K562 (cell line): ENCODE data around the gene MMP17. TPM values are rescaled to one million over a fixed set of nuclear protein-coding genes. Genes with fewer than 3 reads are reported as not detected.

Source experiments
- ATAC-seq: fragments of 200-7000 bp; cut with Tn5 transposase; 3 replicates; pipeline ENCODE4 v1.9.1; 2020; ENCODE audit warnings: moderate library complexity
- BruUV-seq: library from RNA; stranded (reverse); fragments of 400-500 nt; replicated peaks from 2 replicates; lab custom pipeline; 2021; lab: Mats Ljungman, UMichigan
- CTCF ChIA-PET: fragments of 300-600 bp; formaldehyde crosslinking; extraction: SDS; loops from one replicate; lab custom pipeline; 2021; ENCODE audit warnings: low intra/inter-chr PET ratio; lab: Yijun Ruan, JAX
- POLR2A ChIA-PET: fragments of 300-600, 350-650 bp; sonication (Branson Sonifier 250); formaldehyde crosslinking; extraction: SDS; loops from one replicate; lab custom pipeline; 2021; ENCODE audit warnings: antibody characterized with exemption, inconsistent platforms; lab: Yijun Ruan, JAX
- DNase-seq, 4 experiments: peaks; one replicate each; pipeline versions ENCODE4 v3.0.0 to v3.0.0-alpha.2; 2011 to 2018; ENCODE audit warnings: low spot score in 3 of 4, mixed read lengths in 3 of 4; ENCODE audit errors: extremely low read depth in 1 of 4
- FAIRE-seq: peaks from 2 replicates; lab custom pipeline; 2011; peaks lifted over from hg19 to GRCh38; lab: Jason Lieb, UNC
- H2AFZ ChIP-seq: 2 replicates; pipeline ENCODE4 v1.6.0; 2011; ENCODE audit warnings: low read depth, low read length, control low read depth, inconsistent platforms
- H3K27ac ChIP-seq: fragments of 200-600 bp; 3 replicates; pipeline ENCODE4 v1.8.0; 2011; ENCODE audit warnings: low read depth, mild to moderate bottlenecking, control low read depth, inconsistent platforms, low read length, moderate library complexity, mixed read lengths; ENCODE audit errors: extremely low read depth
- H3K27me3 ChIP-seq, 2 experiments: fragments of 300-600 bp in 1 of 2; 2 replicates in 1 of 2; 3 replicates in 1 of 2; pipeline versions ENCODE4 v1.6.0 to v1.8.0; 2011; ENCODE audit warnings: inconsistent platforms in 2 of 2, low read length in 2 of 2, mild to moderate bottlenecking in 1 of 2, mixed read lengths in 1 of 2, moderate library complexity in 1 of 2; ENCODE audit not compliant: control insufficient read depth in 2 of 2, insufficient read depth in 2 of 2
- H3K36me3 ChIP-seq: fragments of 300-600 bp; 3 replicates; pipeline ENCODE4 v1.8.0; 2011; ENCODE audit warnings: mild to moderate bottlenecking, low read length, inconsistent platforms; ENCODE audit not compliant: control insufficient read depth, insufficient read depth
- H3K4me1 ChIP-seq, 2 experiments: fragments of 200-600 bp in 1 of 2; replicated peaks in 1 of 2; 2 replicates in 1 of 2; 3 replicates in 1 of 2; pipeline versions ENCODE4 v1.5.1 to v1.8.0; 2011; ENCODE audit warnings: inconsistent platforms in 2 of 2, low read length in 2 of 2, mild to moderate bottlenecking in 1 of 2, mixed read lengths in 1 of 2, moderate library complexity in 1 of 2; ENCODE audit not compliant: control insufficient read depth in 2 of 2, insufficient read depth in 2 of 2
- H3K4me2 ChIP-seq: 2 replicates; pipeline ENCODE4 v1.6.1; 2011; ENCODE audit warnings: low read length, control low read depth, inconsistent platforms, mixed read lengths; ENCODE audit not compliant: insufficient read depth
- H3K4me3 ChIP-seq: fragments of 200-600 bp; sonication (generic), shearing (Covaris generic); 2 replicates; pipeline ENCODE4 v1.5.1; 2016; ENCODE audit warnings: control low read depth, inconsistent platforms
- H3K79me2 ChIP-seq: fragments of 200-600 bp; 3 replicates; pipeline ENCODE4 v1.8.0; 2011; ENCODE audit warnings: low read length, inconsistent platforms; ENCODE audit not compliant: control insufficient read depth, insufficient read depth
- H3K9ac ChIP-seq, 2 experiments: 2 replicates each; pipeline versions ENCODE4 v1.6.0 to v1.6.1; 2011; ENCODE audit warnings: low read depth in 2 of 2, low read length in 2 of 2, control low read depth in 1 of 2, inconsistent platforms in 1 of 2, mild to moderate bottlenecking in 1 of 2, mixed read lengths in 1 of 2; ENCODE audit not compliant: insufficient read depth in 1 of 2
- H3K9me1 ChIP-seq: one replicate; pipeline ENCODE4 v1.6.0; 2011; ENCODE audit warnings: inconsistent platforms, mild to moderate bottlenecking, low read length, moderate library complexity; ENCODE audit not compliant: control insufficient read depth, insufficient read depth
- H3K9me3 ChIP-seq: replicated peaks from 2 replicates; pipeline ENCODE4 v1.5.1; 2011; ENCODE audit warnings: low read depth, low read length, inconsistent platforms; ENCODE audit not compliant: control insufficient read depth, insufficient read depth
- H4K20me1 ChIP-seq: replicated peaks from 2 replicates; pipeline ENCODE4 v1.6.1; 2011; ENCODE audit warnings: low read length, inconsistent platforms, mixed read lengths; ENCODE audit not compliant: control insufficient read depth, insufficient read depth
- BMI1 ChIP-seq: fragments of 150-350 bp; IDR thresholded peaks from 2 replicates; pipeline ENCODE4 v1.6.1; 2014; ENCODE audit warnings: low read length
- PHF20 ChIP-seq: fragments of 450-650 bp; IDR thresholded peaks from 2 replicates; pipeline ENCODE4 v1.6.1; 2018; ENCODE audit not compliant: partially characterized antibody
- PHF21A ChIP-seq: fragments of 450-650 bp; IDR thresholded peaks from 2 replicates; pipeline ENCODE4 v1.6.1; 2017; ENCODE audit warnings: low read depth, borderline replicate concordance
- RBM14 ChIP-seq: fragments of 200-400 bp; formaldehyde crosslinking; IDR thresholded peaks from 2 replicates; pipeline ENCODE4 v1.6.1; 2018; ENCODE audit warnings: low read depth, mild to moderate bottlenecking, low read length, moderate library complexity, borderline replicate concordance; ENCODE audit not compliant: insufficient read depth
- U2AF1 ChIP-seq: fragments of 200-400 bp; formaldehyde crosslinking; optimal IDR thresholded peaks from 2 replicates; pipeline ENCODE3; 2017; ENCODE audit warnings: mild to moderate bottlenecking, low read depth, low read length, moderate library complexity
- ZNF121 ChIP-seq: sonication (generic); formaldehyde crosslinking; conservative IDR thresholded peaks from 2 replicates; pipeline ENCODE4 v1.8.0; 2022; ENCODE audit warnings: missing genetic modification reagents
- WGBS: fragments of 100-300 bp; shearing (Covaris generic); methylation state at CpG from one replicate; pipeline ENCODE4 v1.1.6; 2016; ENCODE audit warnings: low coverage, mixed read lengths; ENCODE audit not compliant: insufficient coverage; ENCODE audit errors: missing lambda C conversion rate; 5-methylcytosine and 5-hydroxymethylcytosine counted together
- in situ Hi-C: fragments of 300-500 bp; cut with MboI; formaldehyde crosslinking; loops from 4 replicates; pipeline ENCODE4 v1.15.0; 2018; ENCODE audit warnings: inconsistent platforms, mixed read lengths
- intact Hi-C: fragments of 100-400 bp; cut with micrococcal nuclease; formaldehyde crosslinking; loops from 2 replicates; pipeline ENCODE4 v1.14.2; 2022
- polyA plus RNA-seq, 8 experiments: library from polyadenylated mRNA; depleted of rRNA in 4 of 8; stranded (reverse) in 5 of 8; unstranded in 3 of 8; fragments of >200 nt; fragmentation: Nextera tagmentation in 2 of 8; fragmentation: Illumina TruSeq in 1 of 8; extraction: Ambion mirVana in 2 of 8; extraction: Trizol in 1 of 8; gene quantifications; 2 replicates each; pipeline versions ENCODE4 v1.2.1 to v1.2.3, GENCODE V29; 2011 to 2014; ENCODE audit warnings: inconsistent platforms in 1 of 8, missing spikeins in 1 of 8
- total RNA-seq, 7 experiments: library from RNA; depleted of rRNA in 6 of 7; stranded (reverse); fragments of >200 nt in 6 of 7; fragmentation: Illumina TruSeq in 2 of 7; extraction: Trizol in 2 of 7; gene quantifications; 2 replicates each; pipeline versions ENCODE4 v1.2.1 to v1.2.3, GENCODE V29; 2011 to 2021; ENCODE audit warnings: low replicate concordance in 1 of 7
- TF ChIP-seq, protein P1 (sequence below), 2 experiments: fragments of 450-650 bp; IDR thresholded peaks; 2 replicates each; pipeline ENCODE4 v1.6.1; 2016
- TF ChIP-seq, protein P2 (sequence below): fragments of 250-450 bp; sonication (Bioruptor Pico); IDR thresholded peaks from 2 replicates; pipeline ENCODE4 v1.6.1; 2021; ENCODE audit warnings: mild to moderate bottlenecking
- TF ChIP-seq, protein P3 (sequence below), 2 experiments: fragments of 450-650 bp in 1 of 2; sonication (generic) in 1 of 2; formaldehyde crosslinking in 1 of 2; IDR thresholded peaks in 1 of 2; conservative IDR thresholded peaks in 1 of 2; 2 replicates each; pipeline versions ENCODE4 v1.6.1 to v1.8.1; 2016 to 2023; ENCODE audit warnings: mild to moderate bottlenecking in 2 of 2, moderate library complexity in 2 of 2, inconsistent platforms in 1 of 2, missing genetic modification reagents in 1 of 2
- TF ChIP-seq, protein P4 (sequence below), 2 experiments: fragments of 250-450 bp in 1 of 2; fragments of 450-650 bp in 1 of 2; sonication (Bioruptor Pico) in 1 of 2; IDR thresholded peaks; 2 replicates each; pipeline versions ENCODE4 v1.6.1 to v1.8.0; 2016 to 2021; ENCODE audit warnings: mild to moderate bottlenecking in 2 of 2, moderate library complexity in 2 of 2, missing compliant biosample characterization in 1 of 2, missing genetic modification characterization in 1 of 2
- TF ChIP-seq, protein P5 (sequence below), 2 experiments: fragments of 450-650 bp in 1 of 2; IDR thresholded peaks; 2 replicates each; pipeline ENCODE4 v1.6.1; 2011 to 2017; ENCODE audit warnings: low read depth in 2 of 2, antibody characterized with exemption in 1 of 2, borderline replicate concordance in 1 of 2, low read length in 1 of 2, mild to moderate bottlenecking in 1 of 2, mixed read lengths in 1 of 2; ENCODE audit not compliant: control insufficient read depth in 1 of 2

Gene MMP17
- total and polyA plus RNA-seq, 9 of the 15 experiments (the other 6 are each of a cell fraction or from before 2014, with no cell fraction given), result 1.1 to 21.2 (median 17.1) TPM; not detected in 2

DNA sequence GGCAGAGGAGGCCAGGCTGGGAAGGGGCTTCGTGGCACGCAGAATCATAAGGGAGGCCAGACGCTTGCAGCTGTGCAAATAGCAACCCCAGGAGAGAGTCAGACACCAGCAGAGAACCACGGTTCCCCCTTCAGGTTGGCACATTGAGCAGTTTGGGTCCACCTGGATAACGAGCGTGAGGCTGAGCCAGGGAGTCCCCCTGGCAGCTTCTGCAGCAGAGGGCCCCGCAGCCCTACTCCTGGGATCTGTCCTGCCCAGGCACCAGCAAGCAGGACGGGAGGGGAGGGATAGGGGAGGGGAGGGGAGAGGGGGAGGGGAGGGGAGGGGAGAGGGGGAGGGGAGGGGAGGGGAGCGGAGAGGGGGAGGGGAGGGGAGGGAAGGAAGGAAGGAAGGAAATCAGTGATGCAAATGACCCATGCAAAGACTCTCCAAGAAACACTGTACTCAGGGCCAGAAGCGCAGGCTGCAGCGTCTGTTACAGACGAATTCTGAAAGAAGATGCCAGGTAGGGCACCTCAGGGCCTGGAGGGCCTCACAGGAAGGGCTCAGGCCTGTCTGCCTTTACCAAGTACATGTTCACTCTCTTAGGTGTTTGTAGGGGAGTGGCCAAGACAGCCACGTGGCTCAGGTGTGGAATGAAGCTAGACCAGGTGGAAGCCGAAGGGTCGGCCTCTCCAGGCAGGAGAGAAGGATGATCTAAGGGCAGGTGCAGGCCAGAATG, 32.3 kb upstream of the MMP17 start (continued):
- no peak for TF ChIP-seq PHF20
- TF ChIP-seq, protein P1, sequence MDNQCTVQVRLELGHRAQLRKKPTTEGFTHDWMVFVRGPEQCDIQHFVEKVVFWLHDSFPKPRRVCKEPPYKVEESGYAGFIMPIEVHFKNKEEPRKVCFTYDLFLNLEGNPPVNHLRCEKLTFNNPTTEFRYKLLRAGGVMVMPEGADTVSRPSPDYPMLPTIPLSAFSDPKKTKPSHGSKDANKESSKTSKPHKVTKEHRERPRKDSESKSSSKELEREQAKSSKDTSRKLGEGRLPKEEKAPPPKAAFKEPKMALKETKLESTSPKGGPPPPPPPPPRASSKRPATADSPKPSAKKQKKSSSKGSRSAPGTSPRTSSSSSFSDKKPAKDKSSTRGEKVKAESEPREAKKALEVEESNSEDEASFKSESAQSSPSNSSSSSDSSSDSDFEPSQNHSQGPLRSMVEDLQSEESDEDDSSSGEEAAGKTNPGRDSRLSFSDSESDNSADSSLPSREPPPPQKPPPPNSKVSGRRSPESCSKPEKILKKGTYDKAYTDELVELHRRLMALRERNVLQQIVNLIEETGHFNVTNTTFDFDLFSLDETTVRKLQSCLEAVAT (IDR thresholded peaks at IDR 0.05), result no peak
- TF ChIP-seq, protein P2, sequence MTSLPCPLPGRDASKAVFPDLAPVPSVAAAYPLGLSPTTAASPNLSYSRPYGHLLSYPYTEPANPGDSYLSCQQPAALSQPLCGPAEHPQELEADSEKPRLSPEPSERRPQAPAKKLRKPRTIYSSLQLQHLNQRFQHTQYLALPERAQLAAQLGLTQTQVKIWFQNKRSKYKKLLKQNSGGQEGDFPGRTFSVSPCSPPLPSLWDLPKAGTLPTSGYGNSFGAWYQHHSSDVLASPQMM (CRISPR knock-in tag), result no peak

DNA sequence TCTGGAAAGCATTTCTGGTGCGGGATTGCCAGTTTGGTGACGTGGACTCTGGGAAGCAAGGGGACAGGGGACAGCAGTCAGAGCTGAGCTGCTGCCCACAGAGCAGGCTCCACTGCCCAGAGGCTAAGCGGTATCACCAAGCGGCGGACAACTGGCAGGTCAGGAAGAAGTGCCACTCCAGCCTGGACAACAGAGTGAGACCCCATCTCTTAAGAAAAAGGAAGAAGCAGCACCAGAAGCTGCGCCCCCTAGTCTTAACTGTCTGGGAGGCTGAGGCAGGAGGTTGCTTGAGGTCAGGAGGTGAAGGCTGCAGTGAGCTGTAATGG, 31.8 kb upstream of the MMP17 start:
- DNase-seq, result no peak
- in situ Hi-C loops, result no loop called here
- TF ChIP-seq PHF21A (no peak), BMI1 (no peak), ZNF121 (peak; percentile 32; the same call in 1 of the 2 replicates), U2AF1 (no peak), RBM14 (no peak)
- TF ChIP-seq, protein P3, sequence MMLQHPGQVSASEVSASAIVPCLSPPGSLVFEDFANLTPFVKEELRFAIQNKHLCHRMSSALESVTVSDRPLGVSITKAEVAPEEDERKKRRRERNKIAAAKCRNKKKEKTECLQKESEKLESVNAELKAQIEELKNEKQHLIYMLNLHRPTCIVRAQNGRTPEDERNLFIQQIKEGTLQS (IDR thresholded peaks at IDR 0.05), result no peak
- TF ChIP-seq, protein P3 (CRISPR knock-in tag; conservative IDR thresholded peaks at IDR 0.05), result no peak
- TF ChIP-seq, protein P4, sequence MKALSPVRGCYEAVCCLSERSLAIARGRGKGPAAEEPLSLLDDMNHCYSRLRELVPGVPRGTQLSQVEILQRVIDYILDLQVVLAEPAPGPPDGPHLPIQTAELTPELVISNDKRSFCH (CRISPR knock-in tag; IDR thresholded peaks at IDR 0.05), result no peak
- TF ChIP-seq, protein P4 (tag; IDR thresholded peaks at IDR 0.05), result no peak
- TF ChIP-seq, protein P5, sequence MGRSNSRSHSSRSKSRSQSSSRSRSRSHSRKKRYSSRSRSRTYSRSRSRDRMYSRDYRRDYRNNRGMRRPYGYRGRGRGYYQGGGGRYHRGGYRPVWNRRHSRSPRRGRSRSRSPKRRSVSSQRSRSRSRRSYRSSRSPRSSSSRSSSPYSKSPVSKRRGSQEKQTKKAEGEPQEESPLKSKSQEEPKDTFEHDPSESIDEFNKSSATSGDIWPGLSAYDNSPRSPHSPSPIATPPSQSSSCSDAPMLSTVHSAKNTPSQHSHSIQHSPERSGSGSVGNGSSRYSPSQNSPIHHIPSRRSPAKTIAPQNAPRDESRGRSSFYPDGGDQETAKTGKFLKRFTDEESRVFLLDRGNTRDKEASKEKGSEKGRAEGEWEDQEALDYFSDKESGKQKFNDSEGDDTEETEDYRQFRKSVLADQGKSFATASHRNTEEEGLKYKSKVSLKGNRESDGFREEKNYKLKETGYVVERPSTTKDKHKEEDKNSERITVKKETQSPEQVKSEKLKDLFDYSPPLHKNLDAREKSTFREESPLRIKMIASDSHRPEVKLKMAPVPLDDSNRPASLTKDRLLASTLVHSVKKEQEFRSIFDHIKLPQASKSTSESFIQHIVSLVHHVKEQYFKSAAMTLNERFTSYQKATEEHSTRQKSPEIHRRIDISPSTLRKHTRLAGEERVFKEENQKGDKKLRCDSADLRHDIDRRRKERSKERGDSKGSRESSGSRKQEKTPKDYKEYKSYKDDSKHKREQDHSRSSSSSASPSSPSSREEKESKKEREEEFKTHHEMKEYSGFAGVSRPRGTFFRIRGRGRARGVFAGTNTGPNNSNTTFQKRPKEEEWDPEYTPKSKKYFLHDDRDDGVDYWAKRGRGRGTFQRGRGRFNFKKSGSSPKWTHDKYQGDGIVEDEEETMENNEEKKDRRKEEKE (IDR thresholded peaks at IDR 0.05; ENCODE audit: borderline replicate concordance in 1 of 2, control insufficient read depth in 1 of 2, low read depth in 2 of 2, low read length in 1 of 2), result no peak
- TF ChIP-seq, all 486 proteins: peak for 1
- no peaks in the 10 kb centered on the region for H3K9me3 ChIP-seq
- H3K4me1 ChIP-seq, result peaks cover 0 to 4% of the 10 kb centered on the region in 2 experiments; a peak in 1 of 5 replicates
- H3K4me2 ChIP-seq, result no peak overlapping the region
- BruUV-seq, result no TSS peak
- H3K9me1 ChIP-seq, result peaks cover 4% of the 10 kb centered on the region
- ChIA-PET POLR2A (interaction anchor here (0.6 kb wide), 1 partner anchor 10 kb away, joined by 3 read pairs; no protein-coding TSS in a partner anchor), CTCF (no interaction called here)
- H3K27ac ChIP-seq, result no peak overlapping the region
- no peaks in the 10 kb centered on the region for H3K27me3 ChIP-seq
- ATAC-seq (no peak), FAIRE-seq (no peak)
- peaks cover 87% of the 10 kb centered on the region for H3K36me3 ChIP-seq
- 89% methylated on average over 5 of the region's 6 CpGs for WGBS
- H3K79me2 ChIP-seq, result no peaks in the 10 kb centered on the region
- intact Hi-C loops, result no loop called here
- no peak overlapping the region for H3K9ac ChIP-seq
- no peak overlapping the region for H3K4me3 ChIP-seq
- no peak overlapping the region for H2AFZ ChIP-seq
- 0 out of 2 replicates have a peak, but pooled peaks cover 4% of the 10 kb centered on the region for H4K20me1 ChIP-seq
